Right renal pelvis (tissue), 4 donors: ENCODE results near the gene OPHN1. TPM values are rescaled to one million over a fixed set of nuclear protein-coding genes. Genes with fewer than 3 reads are reported as not detected.

Experiments
- polyA plus RNA-seq, 4 donors: library from polyadenylated mRNA; unstranded; fragments of 120-200 nt; gene quantifications; one replicate each; pipeline ENCODE4 v1.2.1, GENCODE V29; 2013; ENCODE audit not compliant: insufficient read length in 4 of 4

OPHN1 gene
- polyA plus RNA-seq, 4 donors, result 7.2 to 13.7 (median 8.0) TPM

Other genes with a start within 250 kb of the OPHN1 start
- 10 to 100 TPM; 44.6 to 51.6 (median 49.4) TPM for gene YIPF6, start 65.6 kb upstream of the OPHN1 start, polyA plus RNA-seq
- gene STARD8, start 214.2 kb upstream of the OPHN1 start, polyA plus RNA-seq, result 10 to 100 TPM; 19.2 to 21.2 (median 19.5) TPM